GM18508 (cell line): ENCODE measurements around the gene TRIP4.
"Not testable (repeated sequence)": the region's sequence is repeated elsewhere in the genome, so short reads cannot be mapped to it uniquely, and the experiment has no call there.

Source experiments
- ATAC-seq: cut with Tn5 transposase; IDR thresholded peaks from one replicate; pipeline ENCODE4 v1.9.1; 2021; ENCODE audit warnings: moderate number of reproducible peaks; ENCODE audit not compliant: insufficient read depth, unreplicated experiment

TRIP4 gene

DNA sequence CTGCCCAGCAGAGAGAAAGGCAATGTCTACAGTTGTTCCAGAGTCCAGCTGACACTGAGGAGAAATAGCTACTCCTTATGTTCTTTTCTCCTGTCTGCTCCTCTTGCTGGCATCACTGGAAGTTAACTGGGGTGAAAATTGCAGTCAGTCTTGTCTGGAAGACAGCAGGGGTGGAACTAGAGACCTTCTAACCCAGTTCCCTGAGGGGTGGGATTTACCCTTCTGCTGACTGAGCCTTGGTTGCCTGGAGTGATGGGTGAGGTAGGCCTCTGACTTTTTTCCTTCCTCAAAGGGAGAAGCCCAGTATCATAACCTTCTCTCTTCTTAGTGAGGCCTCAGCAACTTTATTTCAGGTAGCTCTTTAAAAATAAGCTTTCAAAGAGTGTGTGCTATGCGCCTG lies 88.9 kb downstream of the TRIP4 start:
- no peak for ATAC-seq

DNA sequence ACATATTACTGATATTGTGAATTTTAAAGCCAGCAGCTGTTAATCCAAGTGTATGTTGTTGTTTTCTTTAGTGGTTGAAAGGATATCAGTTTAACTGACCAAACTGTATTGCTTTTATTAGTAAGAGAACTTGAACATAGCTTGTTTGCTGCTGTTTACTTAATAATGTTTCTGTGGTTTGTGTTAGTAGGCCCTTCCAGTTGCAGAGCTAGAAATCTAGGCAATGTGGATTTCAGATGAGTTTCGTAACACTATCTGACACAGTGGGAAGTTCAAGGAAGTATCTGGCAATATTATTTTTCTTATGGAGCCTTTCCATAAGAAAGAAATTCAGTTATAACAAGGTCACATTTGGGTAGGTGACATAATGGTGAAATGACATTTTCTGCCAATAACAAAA lies 91.2 kb downstream of the TRIP4 start:
- no peak for ATAC-seq

DNA sequence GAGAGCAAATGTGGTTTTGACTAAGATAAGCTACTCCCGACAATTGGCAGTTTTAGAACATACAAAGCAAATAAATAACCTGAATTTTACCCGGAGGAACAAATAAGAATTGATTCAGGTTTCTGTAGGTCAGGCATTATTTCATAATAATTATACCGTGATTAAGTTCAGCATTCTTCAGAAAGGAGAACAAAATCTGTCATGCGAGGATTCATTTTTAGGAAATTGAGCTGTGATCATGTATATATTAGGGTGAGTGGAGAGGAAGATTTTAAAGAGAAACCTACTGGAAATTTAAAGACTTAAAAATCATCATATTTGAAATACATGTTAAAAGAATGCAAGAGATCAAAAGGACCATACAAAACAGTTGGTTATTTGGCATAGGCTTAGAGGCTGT lies 93.3 kb downstream of the TRIP4 start:
- ATAC-seq: no peak

DNA sequence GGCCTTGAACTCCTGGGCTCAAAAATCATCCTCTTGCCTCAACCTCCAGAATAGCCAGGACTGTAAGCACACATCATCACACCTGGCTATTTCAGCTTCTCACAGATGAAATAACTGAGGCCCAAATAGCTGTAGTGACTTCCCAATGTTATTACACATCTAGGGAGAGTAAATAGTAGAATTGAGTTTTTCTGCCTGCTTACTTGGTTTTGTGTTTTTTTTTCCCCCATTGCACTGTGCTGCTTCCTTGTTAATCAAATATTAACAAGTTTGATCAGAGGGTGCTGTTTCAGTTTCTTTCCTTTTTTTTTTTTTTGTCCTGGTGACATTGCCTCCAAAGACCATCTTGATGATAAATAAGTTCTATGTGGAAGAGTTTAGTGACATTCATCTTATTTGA lies 96.1 kb downstream of the TRIP4 start:
- no peak for ATAC-seq

DNA sequence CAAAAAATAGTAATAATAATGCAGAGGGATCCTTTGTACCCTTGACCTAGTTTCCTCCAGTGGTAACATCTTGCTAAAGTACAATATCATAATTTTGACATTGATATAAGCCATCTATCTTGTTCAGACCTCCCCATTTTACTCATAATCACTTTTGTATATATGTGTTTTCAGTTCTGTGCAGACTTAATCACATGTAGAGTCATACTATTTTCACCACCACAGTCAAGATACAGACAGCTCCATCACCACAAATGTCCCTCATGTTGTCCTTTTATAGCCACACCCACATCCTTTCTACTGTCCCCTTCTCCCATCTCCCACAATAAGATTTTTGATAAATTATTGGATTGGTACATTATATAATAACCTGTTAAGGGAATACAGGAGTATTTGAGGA lies 98.2 kb downstream of the TRIP4 start:
- ATAC-seq: no peak

DNA sequence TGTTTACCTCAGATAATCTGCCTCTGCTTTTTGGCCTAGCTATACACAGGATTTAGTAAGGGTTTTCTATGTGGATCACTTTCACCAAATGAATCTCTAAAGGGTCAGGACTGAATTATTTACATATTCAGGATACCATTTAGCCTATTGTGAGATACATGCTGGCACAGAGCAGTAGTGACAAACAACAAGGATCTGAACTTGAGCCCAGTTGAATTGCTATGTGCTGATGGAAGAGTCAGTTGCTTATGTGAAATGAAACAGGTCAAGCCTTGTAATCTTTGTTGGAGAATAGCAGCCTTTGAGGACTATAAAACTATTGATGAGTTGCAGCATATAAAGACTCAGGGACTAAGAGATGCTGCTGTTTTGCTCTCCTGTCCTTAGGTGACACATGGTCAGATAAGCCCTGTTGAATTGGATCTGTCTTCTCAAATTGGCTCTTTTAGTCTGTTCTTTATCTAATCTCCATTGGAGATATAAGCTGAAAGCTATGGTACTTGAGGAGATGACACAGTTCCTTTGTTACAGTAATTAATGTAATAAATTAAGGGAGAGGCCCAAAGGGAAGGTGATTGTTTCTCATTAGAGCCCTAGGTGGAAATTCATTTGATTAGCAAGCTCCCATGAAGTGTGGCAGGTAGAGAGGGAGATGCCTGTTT lies 103.1 kb downstream of the TRIP4 start:
- no peak for ATAC-seq

DNA sequence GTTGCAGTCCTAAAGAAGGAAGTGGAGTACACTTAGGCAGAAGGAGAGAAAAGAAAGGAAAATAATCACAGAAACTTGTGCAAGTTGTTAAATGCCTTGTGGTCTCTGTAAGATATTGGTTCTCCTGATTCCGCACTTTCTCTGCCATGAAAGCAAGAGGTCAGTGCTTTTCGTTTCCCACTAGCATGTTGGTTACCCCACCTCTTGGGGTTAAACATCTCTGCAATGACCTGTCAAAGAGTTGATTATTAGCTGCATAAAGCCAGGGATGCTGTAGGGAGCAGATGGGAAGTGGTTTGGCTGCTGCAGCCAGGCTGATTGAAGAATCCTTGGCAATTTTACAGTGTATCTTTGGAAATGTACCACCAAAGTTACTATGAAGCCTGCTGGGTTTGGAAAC lies 106.0 kb downstream of the TRIP4 start:
- ATAC-seq: no peak

DNA sequence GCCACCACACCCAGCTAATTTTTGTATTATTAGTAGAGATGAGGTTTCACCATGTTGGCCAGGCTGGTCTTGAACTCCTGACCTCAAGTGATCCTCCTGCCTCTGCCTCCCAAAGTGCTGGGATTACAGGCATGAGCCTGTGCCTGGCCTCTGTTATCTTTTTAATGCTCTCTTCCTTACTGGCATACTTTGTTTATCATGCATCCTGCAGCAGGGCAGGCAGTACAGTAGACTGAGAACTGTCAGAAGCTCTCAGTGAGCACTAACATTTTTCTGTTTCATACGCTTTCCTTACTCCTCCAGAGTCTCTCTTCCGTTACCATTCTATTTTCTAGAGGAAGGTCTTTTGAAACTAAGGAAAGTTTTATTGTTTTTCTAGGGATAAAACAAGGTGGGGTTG lies 108.3 kb downstream of the TRIP4 start:
- ATAC-seq: not testable (repeated sequence)

DNA sequence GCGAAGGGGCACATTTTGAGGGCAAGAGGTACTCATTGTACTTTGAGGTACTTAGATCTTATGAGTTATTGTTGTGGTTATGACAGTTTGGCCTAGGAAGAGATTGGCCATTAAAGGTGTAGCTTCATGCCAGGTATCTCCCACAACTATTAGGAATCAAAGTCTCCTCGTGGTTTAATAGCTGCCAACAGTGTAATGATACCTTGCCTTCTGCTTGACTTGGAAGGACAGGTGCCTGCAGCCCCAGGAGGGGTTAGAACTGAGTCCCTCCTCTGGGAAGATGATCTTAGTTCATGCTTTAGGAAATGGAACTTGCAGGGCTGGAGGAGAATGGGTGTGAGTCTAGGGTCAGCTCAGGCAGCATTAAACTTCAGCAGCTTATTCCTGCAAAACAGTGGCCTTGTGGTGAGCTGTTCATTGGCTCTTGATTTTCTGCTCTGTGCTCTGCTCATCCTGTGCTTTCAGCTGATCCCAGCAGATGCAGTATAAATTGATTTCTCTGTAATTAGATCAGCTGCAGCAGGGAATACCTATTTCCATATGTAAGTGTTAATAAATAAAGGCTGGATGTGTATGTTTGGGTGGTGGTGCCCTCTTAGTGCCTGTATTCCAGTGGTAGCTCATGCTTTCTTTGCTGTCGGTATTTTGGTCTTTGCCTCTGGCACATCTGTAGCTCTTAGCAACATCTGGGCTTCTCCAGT lies 113.2 kb downstream of the TRIP4 start:
- no peak for ATAC-seq

DNA sequence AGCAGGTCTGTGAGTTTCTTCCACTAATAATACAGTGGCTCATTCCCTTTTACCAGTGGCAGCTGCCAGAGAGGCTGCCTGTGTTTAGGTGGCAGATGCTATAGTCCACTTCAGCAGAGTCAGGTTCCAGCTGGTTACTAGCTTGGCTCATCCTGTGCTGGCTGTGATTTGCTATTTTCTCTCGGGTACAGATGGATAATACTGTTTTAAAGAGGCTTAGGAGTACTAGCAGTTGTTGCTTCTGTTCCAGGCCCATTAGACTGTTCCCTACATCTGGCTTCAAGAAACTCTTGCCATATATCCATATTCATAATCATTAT lies 113.7 kb downstream of the TRIP4 start:
- no peak for ATAC-seq

DNA sequence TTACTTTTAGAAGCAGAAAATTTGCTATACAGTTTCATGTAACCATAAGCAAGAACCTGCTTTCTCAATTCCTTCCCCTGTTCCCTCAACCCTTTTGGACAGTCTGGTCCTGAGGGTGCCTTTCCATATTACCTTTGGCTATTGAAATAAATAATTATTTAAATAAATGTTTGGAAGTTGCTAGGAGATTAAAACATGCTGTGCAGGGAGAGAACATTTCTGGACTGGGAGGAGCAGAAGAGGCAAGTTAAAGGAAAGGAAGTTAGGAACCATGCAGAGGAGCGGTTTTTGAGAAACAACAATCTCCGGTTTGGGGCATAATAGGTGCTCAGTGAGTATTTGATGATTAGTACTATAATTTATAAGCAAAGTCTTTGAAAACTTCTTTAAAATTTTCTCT lies 114.5 kb downstream of the TRIP4 start:
- ATAC-seq: no peak

DNA sequence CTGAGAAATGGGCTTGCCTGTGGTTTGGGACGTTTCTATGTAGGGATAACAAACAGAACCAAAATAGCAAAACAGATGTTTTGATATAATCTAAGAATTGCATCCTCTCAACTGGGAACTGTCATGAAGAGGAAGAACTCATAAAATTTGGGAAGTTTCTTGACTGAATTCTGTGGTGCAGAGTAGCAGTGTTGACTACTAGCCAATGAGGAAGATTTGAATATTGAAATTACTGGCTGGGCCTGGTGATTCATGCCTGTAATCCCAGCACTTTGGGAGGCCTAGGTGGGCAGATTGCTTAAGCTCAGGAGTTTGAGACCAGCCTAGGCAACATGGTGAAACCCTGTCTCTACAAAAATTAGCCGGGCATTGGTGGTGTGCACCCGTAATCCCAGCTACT lies 114.9 kb downstream of the TRIP4 start:
- no peak for ATAC-seq

DNA sequence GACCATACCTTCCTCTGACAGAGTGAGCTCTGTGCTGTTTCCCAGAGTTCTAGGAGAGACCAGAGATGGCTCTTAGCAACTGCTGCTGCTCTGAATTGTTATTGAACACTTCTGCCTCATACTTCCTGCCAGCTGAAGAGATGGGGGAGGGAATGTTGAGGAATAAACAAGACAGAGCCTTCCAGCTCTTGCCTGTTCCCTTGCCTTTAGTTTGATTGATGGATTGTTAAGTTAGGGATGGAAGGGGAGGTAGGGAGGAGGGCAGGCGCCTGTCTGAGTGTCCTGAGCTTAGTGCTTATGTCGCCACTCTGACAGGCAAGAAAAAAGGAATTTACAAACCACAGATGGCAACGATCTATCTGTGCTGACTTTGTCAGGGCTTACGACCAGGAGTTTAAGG lies 115.6 kb downstream of the TRIP4 start:
- no peak for ATAC-seq

DNA sequence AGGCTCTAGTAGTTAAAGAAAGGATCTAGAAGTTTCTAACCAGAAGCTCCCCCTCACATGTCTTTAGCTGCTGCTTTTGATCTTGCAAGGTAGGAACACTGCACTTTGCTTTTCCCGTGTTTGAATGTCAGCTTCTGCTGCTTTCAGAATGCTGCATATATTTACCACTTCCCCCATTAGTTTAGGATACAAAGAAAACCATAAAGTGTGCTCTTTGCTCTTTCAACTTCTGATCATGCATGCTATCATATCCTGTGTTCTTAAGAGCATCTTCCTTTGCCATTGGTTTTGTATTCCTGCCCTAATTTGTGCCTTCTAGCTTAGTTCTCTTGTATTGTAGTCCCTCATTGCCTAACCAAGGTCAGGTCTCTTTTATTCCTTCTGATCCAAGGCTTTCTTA lies 116.0 kb downstream of the TRIP4 start:
- no peak for ATAC-seq
